A549 (cell line): ENCODE data around the gene ADAM8.

Source experiments
- CEBPB ChIP-seq, 2 experiments: fragments of >200 bp in 1 of 2; sonication (Bioruptor Twin) in 1 of 2; formaldehyde crosslinking in 1 of 2; IDR thresholded peaks; 2 replicates each; pipeline ENCODE4 v1.6.1; 2012 to 2016
- ELK1 ChIP-seq: fragments of 150-350 bp; IDR thresholded peaks from 2 replicates; pipeline ENCODE4 v1.6.1; 2014; ENCODE audit warnings: low read depth, mild to moderate bottlenecking, low read length
- NR3C1 ChIP-seq: fragments of >200 bp; sonication (Bioruptor Twin); formaldehyde crosslinking; IDR thresholded peaks from 3 replicates; pipeline ENCODE4 v1.6.1; 2017
- POLR2A ChIP-seq: IDR thresholded peaks from 2 replicates; pipeline ENCODE4 v1.6.1; 2012; ENCODE audit warnings: mild to moderate bottlenecking, low read length
- TF ChIP-seq, protein P1 (sequence below): fragments of >200 bp; sonication (Bioruptor Twin); formaldehyde crosslinking; IDR thresholded peaks from 3 replicates; pipeline ENCODE4 v1.5.1; 2016

DNA sequence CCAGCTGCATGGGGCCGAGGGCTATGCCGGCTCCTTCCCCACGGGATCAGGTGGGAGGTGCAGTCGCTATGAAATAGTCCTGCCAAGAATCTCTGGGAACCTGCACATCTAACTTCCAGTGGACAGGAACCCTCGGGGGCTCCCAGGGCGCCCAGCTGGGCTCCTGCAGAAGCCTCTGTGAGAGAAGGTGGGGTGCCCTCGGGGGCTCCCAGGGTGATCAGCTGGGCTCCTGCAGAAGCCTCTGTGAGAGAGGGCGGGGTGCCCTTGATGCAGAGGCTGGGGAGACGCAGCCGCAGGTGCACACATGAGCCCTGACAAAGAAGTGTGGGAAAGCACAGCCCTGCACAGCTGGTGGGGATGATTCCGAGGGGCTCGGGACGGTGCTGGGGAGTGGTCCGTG lies 33.1 kb downstream of the ADAM8 start:
- TF ChIP-seq, protein P1, sequence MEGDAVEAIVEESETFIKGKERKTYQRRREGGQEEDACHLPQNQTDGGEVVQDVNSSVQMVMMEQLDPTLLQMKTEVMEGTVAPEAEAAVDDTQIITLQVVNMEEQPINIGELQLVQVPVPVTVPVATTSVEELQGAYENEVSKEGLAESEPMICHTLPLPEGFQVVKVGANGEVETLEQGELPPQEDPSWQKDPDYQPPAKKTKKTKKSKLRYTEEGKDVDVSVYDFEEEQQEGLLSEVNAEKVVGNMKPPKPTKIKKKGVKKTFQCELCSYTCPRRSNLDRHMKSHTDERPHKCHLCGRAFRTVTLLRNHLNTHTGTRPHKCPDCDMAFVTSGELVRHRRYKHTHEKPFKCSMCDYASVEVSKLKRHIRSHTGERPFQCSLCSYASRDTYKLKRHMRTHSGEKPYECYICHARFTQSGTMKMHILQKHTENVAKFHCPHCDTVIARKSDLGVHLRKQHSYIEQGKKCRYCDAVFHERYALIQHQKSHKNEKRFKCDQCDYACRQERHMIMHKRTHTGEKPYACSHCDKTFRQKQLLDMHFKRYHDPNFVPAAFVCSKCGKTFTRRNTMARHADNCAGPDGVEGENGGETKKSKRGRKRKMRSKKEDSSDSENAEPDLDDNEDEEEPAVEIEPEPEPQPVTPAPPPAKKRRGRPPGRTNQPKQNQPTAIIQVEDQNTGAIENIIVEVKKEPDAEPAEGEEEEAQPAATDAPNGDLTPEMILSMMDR, result no peak
- TF ChIP-seq POLR2A, result no peak
- TF ChIP-seq ELK1, result no peak
- no peak for TF ChIP-seq NR3C1
- TF ChIP-seq CEBPB (IDR thresholded peaks at IDR 0.05), result no peak
